Neural crest cell (in vitro differentiated cells): Measurements from ENCODE around the gene TICAM1. TPM values are rescaled to one million over a fixed set of nuclear protein-coding genes. Genes with fewer than 3 reads are reported as not detected.
"Not testable (repeated sequence)": the region's sequence is repeated elsewhere in the genome, so short reads cannot be mapped to it uniquely, and the experiment has no call there.

Experiments
- DNase-seq: peaks from one replicate; pipeline ENCODE4 v3.0.0; 2021; ENCODE audit warnings: low read depth, mixed read lengths, low spot score
- H3K27ac Mint-ChIP-seq: one replicate; pipeline ENCODE4 v1.8.0; 2021; ENCODE audit warnings: mild to moderate bottlenecking, mixed read lengths; ENCODE audit not compliant: unreplicated experiment
- H3K27me3 Mint-ChIP-seq: 2 replicates; pipeline ENCODE4 v1.8.0; 2021; ENCODE audit warnings: low read depth, mild to moderate bottlenecking, mixed read lengths
- H3K36me3 Mint-ChIP-seq: 2 replicates; pipeline ENCODE4 v1.8.0; 2021; ENCODE audit warnings: low read depth, mild to moderate bottlenecking, mixed read lengths
- H3K4me1 Mint-ChIP-seq: 2 replicates; pipeline ENCODE4 v1.8.0; 2021; ENCODE audit warnings: mixed read lengths
- H3K4me3 Mint-ChIP-seq: one replicate; pipeline ENCODE4 v1.8.0; 2021; ENCODE audit warnings: mild to moderate bottlenecking, mixed read lengths
- H3K9me3 Mint-ChIP-seq: 2 replicates; pipeline ENCODE4 v1.8.0; 2021; ENCODE audit warnings: mixed read lengths
- CTCF ChIP-seq: fragments of 200-600 bp; sonication (generic); conservative IDR thresholded peaks from 2 replicates; pipeline ENCODE4 v1.5.0; 2021; ENCODE audit warnings: antibody characterized with exemption, mild to moderate bottlenecking
- total RNA-seq: library from RNA; stranded (reverse); gene quantifications from 2 replicates; pipeline ENCODE4 v1.2.1, GENCODE V29; 2021

The TICAM1 gene
- total RNA-seq, 1 donor from 2014 or later, result 0.72 TPM

GRCh38 chr19:4849019-4849418 is 17.5 kb upstream of the TICAM1 start:
- TF ChIP-seq CTCF, result no peak
- H3K4me3 Mint-ChIP-seq, result no peak overlapping the region
- no peaks in the 10 kb centered on the region for H3K27me3 Mint-ChIP-seq
- H3K4me1 Mint-ChIP-seq, result no peaks in the 10 kb centered on the region
- H3K36me3 Mint-ChIP-seq, result peaks cover 3% of the 10 kb centered on the region
- no peak for DNase-seq
- no peak overlapping the region for H3K27ac Mint-ChIP-seq
- no peaks in the 10 kb centered on the region for H3K9me3 Mint-ChIP-seq

GRCh38 chr19:4847190-4847973 is 15.9 kb upstream of the TICAM1 start:
- H3K4me1 Mint-ChIP-seq, result no peaks in the 10 kb centered on the region
- H3K27me3 Mint-ChIP-seq, result no peaks in the 10 kb centered on the region
- no peak for DNase-seq
- H3K36me3 Mint-ChIP-seq, result peaks cover 3% of the 10 kb centered on the region
- no peak overlapping the region for H3K27ac Mint-ChIP-seq
- H3K9me3 Mint-ChIP-seq, result no peaks in the 10 kb centered on the region
- no peak overlapping the region for H3K4me3 Mint-ChIP-seq
- TF ChIP-seq CTCF, result no peak

GRCh38 chr19:4845975-4846374 is 14.5 kb upstream of the TICAM1 start:
- not testable (repeated sequence) for DNase-seq, H3K4me3 Mint-ChIP-seq, H3K4me1 Mint-ChIP-seq, H3K36me3 Mint-ChIP-seq, H3K9me3 Mint-ChIP-seq, H3K27ac Mint-ChIP-seq, H3K27me3 Mint-ChIP-seq

GRCh38 chr19:4844348-4845179 is 13.1 kb upstream of the TICAM1 start:
- no peak for DNase-seq
- no peaks in the 10 kb centered on the region for H3K27me3 Mint-ChIP-seq
- no peak overlapping the region for H3K4me3 Mint-ChIP-seq
- H3K9me3 Mint-ChIP-seq, result no peaks in the 10 kb centered on the region
- H3K36me3 Mint-ChIP-seq, result peaks cover 8% of the 10 kb centered on the region
- H3K4me1 Mint-ChIP-seq, result no peaks in the 10 kb centered on the region
- no peak overlapping the region for H3K27ac Mint-ChIP-seq
- TF ChIP-seq CTCF, result no peak

GRCh38 chr19:4843647-4843965 is 12.1 kb upstream of the TICAM1 start:
- Mint-ChIP-seq H3K4me3 (no peak overlapping the region), H3K27ac (no peak overlapping the region), H3K9me3 (no peaks in the 10 kb centered on the region), H3K4me1 (no peaks in the 10 kb centered on the region), H3K36me3 (peaks cover 11% of the 10 kb centered on the region), H3K27me3 (no peaks in the 10 kb centered on the region)
- DNase-seq, result no peak
- TF ChIP-seq CTCF, result no peak

GRCh38 chr19:4839192-4839591 is 7.7 kb upstream of the TICAM1 start:
- no peak overlapping the region for H3K27ac Mint-ChIP-seq
- DNase-seq, result no peak
- TF ChIP-seq CTCF, result no peak
- H3K36me3 Mint-ChIP-seq, result peaks cover 14% of the 10 kb centered on the region
- H3K27me3 Mint-ChIP-seq, result no peaks in the 10 kb centered on the region
- H3K4me3 Mint-ChIP-seq, result no peak overlapping the region
- H3K4me1 Mint-ChIP-seq, result no peaks in the 10 kb centered on the region
- no peaks in the 10 kb centered on the region for H3K9me3 Mint-ChIP-seq
